Heart left ventricle (tissue), 13 donors: ENCODE results near the gene BACH2.

Source experiments
- CTCF ChIP-seq, 12 donors: fragments of 200-600 bp; sonication (generic) in 4 of 12; IDR thresholded peaks; one replicate each; pipeline versions ENCODE4 v1.5.0 to v1.8.0; 2018 to 2022; ENCODE audit warnings: antibody characterized with exemption in 12 of 12, mild to moderate bottlenecking in 5 of 12
- POLR2A ChIP-seq, 2 donors: fragments of 450-650 bp; IDR thresholded peaks; one replicate each; pipeline ENCODE4 v1.6.1; 2017; ENCODE audit warnings: antibody characterized with exemption in 2 of 2, mild to moderate bottlenecking in 2 of 2, moderate library complexity in 2 of 2
- donor health status: ischemic (EF 13 %, LVEDD 7.1; RV severe dilation, severe dysfunction).
- donor health status: DM: no; HTN: yes; CAD: no.
- donor health status: DM: no; HTN: no; CAD: no.
- donor health status: ischemic (EF 25% LVEDD 6.9; RV normal size, moderate dysfunction).
- donor health status: ischemic (EF 25% LVEDD 5.7; RV mildly dilated, moderate dysfunction).
- donor health status: ischemic (EF 35%, LVEDD 5.7; RV mildly dilated, moderate dysfunction).
- donor health status: nonischemic (EF 11% LVEDD 7.7; RV severe dilation, severe dysfunction).
- donor health status: DM: yes; HTN: yes; CAD: no.
- donor health status: PGD.
- donor health status: ischemic (EF 29% LVEDD 5.4; RV normal size, mild dysfunction).
- donor health status: nonischemic (EF 23%, LVEDD 6.1; RV moderate dilation, normal function).

DNA sequence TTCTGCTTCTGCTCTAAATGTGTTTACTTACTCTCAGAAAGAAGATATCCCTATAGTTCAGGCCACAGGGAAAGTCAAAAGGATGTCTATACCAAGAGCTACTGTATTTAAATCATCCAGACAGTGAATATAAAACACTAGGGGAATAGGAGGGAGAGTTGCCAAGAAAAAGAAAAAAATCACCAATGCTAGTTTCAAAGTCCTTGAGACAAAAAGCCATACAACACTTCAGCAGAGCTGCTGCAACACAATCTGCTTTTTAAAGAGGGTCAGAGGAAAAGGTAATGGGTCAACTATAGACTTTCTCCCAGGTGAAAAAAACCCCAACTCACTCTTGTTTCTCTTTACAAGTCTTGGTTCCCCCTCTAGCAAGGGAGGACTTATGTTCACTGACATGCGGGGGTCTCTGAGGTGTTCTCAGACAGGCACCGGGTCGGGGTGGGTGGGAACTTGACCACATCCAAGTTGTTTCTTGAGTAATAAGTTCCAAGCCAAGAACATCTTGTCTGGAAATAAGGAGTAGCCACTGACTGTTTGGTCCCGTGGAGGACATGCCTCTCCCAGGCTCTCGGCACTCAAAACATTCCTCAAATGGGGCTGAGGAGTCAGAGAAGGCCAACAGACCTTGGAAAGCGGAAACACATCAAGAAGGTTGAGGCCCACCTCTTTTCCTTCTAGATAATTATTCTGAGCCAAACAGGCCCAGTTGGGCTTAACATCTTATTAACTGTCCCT lies 354.7 kb downstream of the BACH2 start:
- TF ChIP-seq CTCF (IDR thresholded peaks at IDR 0.05) (no peak), POLR2A (IDR thresholded peaks at IDR 0.05) (no peak)
